ENCODE results near the gene ANAPC1. TPM values are rescaled to one million over a fixed set of nuclear protein-coding genes. Genes with fewer than 3 reads are reported as not detected.

Gene ANAPC1
- total and polyA plus RNA-seq, 9 of the 15 experiments (the other 6 are each of a cell fraction or from before 2014, with no cell fraction given), result 14.0 to 126 (median 78.2) TPM

DNA sequence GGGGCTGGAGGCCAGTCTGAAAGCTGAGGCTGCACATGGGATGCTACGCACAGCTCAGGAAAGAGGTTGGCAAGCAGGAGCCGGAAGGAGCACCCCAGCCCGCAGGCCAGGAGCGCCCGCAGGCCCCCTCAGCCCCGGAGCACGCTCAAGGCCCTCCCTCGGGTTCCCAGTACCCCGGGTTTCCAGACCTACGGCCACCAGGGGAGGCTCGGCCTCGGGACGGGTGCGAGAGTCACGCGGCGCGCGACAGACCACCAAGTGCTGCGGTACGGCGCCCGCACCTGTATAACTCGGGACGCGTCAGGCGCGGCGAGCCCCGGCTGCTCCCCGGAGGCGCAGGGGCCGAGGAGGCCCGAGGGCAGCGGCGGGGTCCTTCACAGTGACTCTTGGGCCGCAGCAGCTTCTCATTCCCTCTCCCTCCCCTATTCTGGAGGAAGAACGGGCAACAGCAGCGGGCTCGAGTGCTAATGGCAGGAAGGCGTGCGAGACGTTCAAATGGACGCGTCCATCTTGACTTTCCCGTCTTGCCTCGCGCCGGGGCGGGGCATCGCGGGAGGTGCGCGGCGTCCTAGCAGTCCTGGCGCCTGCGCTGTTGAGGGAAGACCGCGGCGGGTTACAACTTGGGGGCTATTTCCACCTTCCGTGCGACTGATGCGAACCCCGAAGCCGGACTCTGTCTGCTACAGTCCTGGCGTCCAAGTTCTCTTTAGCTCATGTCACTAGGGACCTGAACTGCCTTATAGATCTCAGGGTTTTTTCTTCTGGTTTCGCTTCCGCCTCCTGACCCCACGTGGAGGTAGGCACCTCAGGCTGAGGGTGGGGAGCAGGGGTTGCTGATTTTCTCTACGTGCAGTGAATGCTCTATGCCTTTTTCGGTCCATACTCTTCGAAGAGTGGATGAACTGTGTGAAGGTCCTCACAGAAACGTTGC, at the start of gene ANAPC1 (continued):
- TF ChIP-seq TCF7L2 (IDR thresholded peaks at IDR 0.05; ENCODE audit: low read depth, low read length) (no peak), NFIC (IDR thresholded peaks at IDR 0.05) (no peak; the same call in 1 of the 2 replicates), TAF1 (IDR thresholded peaks at IDR 0.05; ENCODE audit: control insufficient read depth, extremely low read depth, insufficient read depth, low read length, severe bottlenecking) (peak; percentile 97), FIP1L1 (IDR thresholded peaks at IDR 0.05; ENCODE audit: low read depth, low read length, poor library complexity, severe bottlenecking) (peak; percentile 68), RUNX1 (IDR thresholded peaks at IDR 0.05; ENCODE audit: low read depth) (no peak), ILK (tag; IDR thresholded peaks at IDR 0.05; ENCODE audit: borderline replicate concordance, low read depth) (no peak), CBX3 (IDR thresholded peaks at IDR 0.05; ENCODE audit: borderline replicate concordance in 1 of 2, low read length in 2 of 2) (no peak), ZBTB7A (IDR thresholded peaks at IDR 0.05; ENCODE audit: borderline replicate concordance, control insufficient read depth, low read depth, low read length) (no peak), ZNF280A (IDR thresholded peaks at IDR 0.05; ENCODE audit: low read depth, partially characterized antibody) (no peak), CXXC5 (CRISPR knock-in tag; IDR thresholded peaks at IDR 0.05) (peak; percentile 77), FOXK1 (CRISPR knock-in tag; IDR thresholded peaks at IDR 0.05; ENCODE audit: borderline replicate concordance) (peak; percentile 89; the same call in 1 of the 2 replicates), CBFB (CRISPR knock-in tag; IDR thresholded peaks at IDR 0.05) (peak; percentile 86; the same call in 1 of the 2 replicates)
- TF ChIP-seq, protein P1, sequence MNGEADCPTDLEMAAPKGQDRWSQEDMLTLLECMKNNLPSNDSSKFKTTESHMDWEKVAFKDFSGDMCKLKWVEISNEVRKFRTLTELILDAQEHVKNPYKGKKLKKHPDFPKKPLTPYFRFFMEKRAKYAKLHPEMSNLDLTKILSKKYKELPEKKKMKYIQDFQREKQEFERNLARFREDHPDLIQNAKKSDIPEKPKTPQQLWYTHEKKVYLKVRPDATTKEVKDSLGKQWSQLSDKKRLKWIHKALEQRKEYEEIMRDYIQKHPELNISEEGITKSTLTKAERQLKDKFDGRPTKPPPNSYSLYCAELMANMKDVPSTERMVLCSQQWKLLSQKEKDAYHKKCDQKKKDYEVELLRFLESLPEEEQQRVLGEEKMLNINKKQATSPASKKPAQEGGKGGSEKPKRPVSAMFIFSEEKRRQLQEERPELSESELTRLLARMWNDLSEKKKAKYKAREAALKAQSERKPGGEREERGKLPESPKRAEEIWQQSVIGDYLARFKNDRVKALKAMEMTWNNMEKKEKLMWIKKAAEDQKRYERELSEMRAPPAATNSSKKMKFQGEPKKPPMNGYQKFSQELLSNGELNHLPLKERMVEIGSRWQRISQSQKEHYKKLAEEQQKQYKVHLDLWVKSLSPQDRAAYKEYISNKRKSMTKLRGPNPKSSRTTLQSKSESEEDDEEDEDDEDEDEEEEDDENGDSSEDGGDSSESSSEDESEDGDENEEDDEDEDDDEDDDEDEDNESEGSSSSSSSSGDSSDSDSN (IDR thresholded peaks at IDR 0.05; ENCODE audit: borderline replicate concordance in 1 of 2, low read depth in 2 of 2, low read length in 2 of 2), result 0 out of 4 replicates have a peak, but pooled peaks of 1 of the 2 experiments have one; percentile 1
- TF ChIP-seq, protein P2, sequence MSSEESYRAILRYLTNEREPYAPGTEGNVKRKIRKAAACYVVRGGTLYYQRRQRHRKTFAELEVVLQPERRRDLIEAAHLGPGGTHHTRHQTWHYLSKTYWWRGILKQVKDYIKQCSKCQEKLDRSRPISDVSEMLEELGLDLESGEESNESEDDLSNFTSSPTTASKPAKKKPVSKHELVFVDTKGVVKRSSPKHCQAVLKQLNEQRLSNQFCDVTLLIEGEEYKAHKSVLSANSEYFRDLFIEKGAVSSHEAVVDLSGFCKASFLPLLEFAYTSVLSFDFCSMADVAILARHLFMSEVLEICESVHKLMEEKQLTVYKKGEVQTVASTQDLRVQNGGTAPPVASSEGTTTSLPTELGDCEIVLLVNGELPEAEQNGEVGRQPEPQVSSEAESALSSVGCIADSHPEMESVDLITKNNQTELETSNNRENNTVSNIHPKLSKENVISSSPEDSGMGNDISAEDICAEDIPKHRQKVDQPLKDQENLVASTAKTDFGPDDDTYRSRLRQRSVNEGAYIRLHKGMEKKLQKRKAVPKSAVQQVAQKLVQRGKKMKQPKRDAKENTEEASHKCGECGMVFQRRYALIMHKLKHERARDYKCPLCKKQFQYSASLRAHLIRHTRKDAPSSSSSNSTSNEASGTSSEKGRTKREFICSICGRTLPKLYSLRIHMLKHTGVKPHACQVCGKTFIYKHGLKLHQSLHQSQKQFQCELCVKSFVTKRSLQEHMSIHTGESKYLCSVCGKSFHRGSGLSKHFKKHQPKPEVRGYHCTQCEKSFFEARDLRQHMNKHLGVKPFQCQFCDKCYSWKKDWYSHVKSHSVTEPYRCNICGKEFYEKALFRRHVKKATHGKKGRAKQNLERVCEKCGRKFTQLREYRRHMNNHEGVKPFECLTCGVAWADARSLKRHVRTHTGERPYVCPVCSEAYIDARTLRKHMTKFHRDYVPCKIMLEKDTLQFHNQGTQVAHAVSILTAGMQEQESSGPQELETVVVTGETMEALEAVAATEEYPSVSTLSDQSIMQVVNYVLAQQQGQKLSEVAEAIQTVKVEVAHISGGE (CRISPR knock-in tag; IDR thresholded peaks at IDR 0.05), result no peak
- TF ChIP-seq, protein P3, sequence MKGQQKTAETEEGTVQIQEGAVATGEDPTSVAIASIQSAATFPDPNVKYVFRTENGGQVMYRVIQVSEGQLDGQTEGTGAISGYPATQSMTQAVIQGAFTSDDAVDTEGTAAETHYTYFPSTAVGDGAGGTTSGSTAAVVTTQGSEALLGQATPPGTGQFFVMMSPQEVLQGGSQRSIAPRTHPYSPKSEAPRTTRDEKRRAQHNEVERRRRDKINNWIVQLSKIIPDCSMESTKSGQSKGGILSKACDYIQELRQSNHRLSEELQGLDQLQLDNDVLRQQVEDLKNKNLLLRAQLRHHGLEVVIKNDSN (CRISPR knock-in tag; IDR thresholded peaks at IDR 0.05), result peak; percentile 71

Data from K562 (cell line).